H1 (cell line): Measurements from ENCODE around the gene DIP2C. TPM values are rescaled to one million over a fixed set of nuclear protein-coding genes. Genes with fewer than 3 reads are reported as not detected.

ENCODE experiments used
- BCL11A ChIP-seq, 2 experiments: IDR thresholded peaks; one replicate each; pipeline ENCODE4 v1.6.1; 2011; ENCODE audit warnings: low read depth in 2 of 2, low read length in 2 of 2, mild to moderate bottlenecking in 2 of 2
- CBX8 ChIP-seq: fragments of 300-800, 300-1000 bp; sonication (generic); IDR thresholded peaks from 2 replicates; pipeline ENCODE4 v1.7.1; 2016; ENCODE audit warnings: low read depth, low read length, borderline replicate concordance
- CHD7 ChIP-seq: fragments of 300-600 bp; sonication (generic); IDR thresholded peaks from 2 replicates; pipeline ENCODE4 v1.7.1; 2012; ENCODE audit warnings: low read length, moderate library complexity, mild to moderate bottlenecking, inconsistent platforms; ENCODE audit not compliant: insufficient replicate concordance
- E2F6 ChIP-seq: IDR thresholded peaks from 2 replicates; pipeline ENCODE4 v1.6.1; 2012; ENCODE audit warnings: inconsistent platforms
- SIX5 ChIP-seq: IDR thresholded peaks from 2 replicates; pipeline ENCODE4 v1.6.1; 2011; ENCODE audit warnings: mild to moderate bottlenecking, low read depth, low read length
- SP1 ChIP-seq: IDR thresholded peaks from 2 replicates; pipeline ENCODE4 v1.6.1; 2011; ENCODE audit warnings: low read depth, low read length
- SRF ChIP-seq: IDR thresholded peaks from 2 replicates; pipeline ENCODE4 v1.6.1; 2011; ENCODE audit warnings: mild to moderate bottlenecking, low read depth, low read length, moderate library complexity
- TEAD4 ChIP-seq: IDR thresholded peaks from 2 replicates; pipeline ENCODE4 v1.6.1; 2012; ENCODE audit warnings: low read depth, low read length, inconsistent platforms, mixed read lengths
- polyA plus RNA-seq, 7 experiments: library from polyadenylated mRNA; depleted of rRNA in 3 of 7; stranded (reverse) in 5 of 7; unstranded in 2 of 7; fragments of >200 nt in 5 of 7; fragments of 200-250 nt in 2 of 7; gene quantifications; 1 replicate in 5 of 7; 2 replicates in 1 of 7; 4 replicates in 1 of 7; pipeline versions ENCODE4 v1.2.1 to v1.2.3, GENCODE V29; 2011 to 2013; ENCODE audit warnings: missing spikeins in 2 of 7, mixed read lengths in 2 of 7
- total RNA-seq: library from RNA; stranded (reverse); fragmentation: NEBNext Ultra II Directional; extraction: Animal tissue kit (Norgen Biotek cat#: 25700); gene quantifications from 2 replicates; pipeline ENCODE4 v1.2.1, GENCODE V29; 2021
- TF ChIP-seq, protein P1 (sequence below): IDR thresholded peaks from 2 replicates; pipeline ENCODE4 v1.6.1; 2012; ENCODE audit warnings: low read length, inconsistent platforms

Gene DIP2C
- total and polyA plus RNA-seq, 2 of the 8 experiments (the other 6 are each of a cell fraction or from before 2014, with no cell fraction given) = 3.8 to 9.3 TPM

- TF ChIP-seq CHD7 = no peak
- no peak for TF ChIP-seq CBX8
- TF ChIP-seq SP1 = no peak
- TF ChIP-seq, protein P1, sequence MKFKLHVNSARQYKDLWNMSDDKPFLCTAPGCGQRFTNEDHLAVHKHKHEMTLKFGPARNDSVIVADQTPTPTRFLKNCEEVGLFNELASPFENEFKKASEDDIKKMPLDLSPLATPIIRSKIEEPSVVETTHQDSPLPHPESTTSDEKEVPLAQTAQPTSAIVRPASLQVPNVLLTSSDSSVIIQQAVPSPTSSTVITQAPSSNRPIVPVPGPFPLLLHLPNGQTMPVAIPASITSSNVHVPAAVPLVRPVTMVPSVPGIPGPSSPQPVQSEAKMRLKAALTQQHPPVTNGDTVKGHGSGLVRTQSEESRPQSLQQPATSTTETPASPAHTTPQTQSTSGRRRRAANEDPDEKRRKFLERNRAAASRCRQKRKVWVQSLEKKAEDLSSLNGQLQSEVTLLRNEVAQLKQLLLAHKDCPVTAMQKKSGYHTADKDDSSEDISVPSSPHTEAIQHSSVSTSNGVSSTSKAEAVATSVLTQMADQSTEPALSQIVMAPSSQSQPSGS = no peak
- TF ChIP-seq TEAD4 = no peak
- TF ChIP-seq E2F6 = no peak
- TF ChIP-seq SIX5 = no peak
- no peak for TF ChIP-seq SRF
- no peak for TF ChIP-seq BCL11A (IDR thresholded peaks at IDR 0.05; ENCODE audit: low read depth in 2 of 2, low read length in 2 of 2)
Measured at GRCh38 chr10:470339-471003, 219.0 kb downstream of the DIP2C start (continued).
